ENCODE results near the gene CD34.

- TF ChIP-seq CTCF (conservative IDR thresholded peaks at IDR 0.05; ENCODE audit: low read depth, low read length) (no peak), EZH2 (IDR thresholded peaks at IDR 0.05; ENCODE audit: low read length, unreplicated experiment) (no peak), EZH2phosphoT487 (IDR thresholded peaks at IDR 0.05; ENCODE audit: borderline replicate concordance, low read length) (no peak)
Observed at GRCh38 chr1:207832796-207833195, 78.1 kb downstream of the CD34 start.
